Measurements from ENCODE around the gene CCDC179. TPM values are rescaled to one million over a fixed set of nuclear protein-coding genes. Genes with fewer than 3 reads are reported as not detected.
A peak's percentile ranks its signal among the peaks of the same experiment; 100 is the strongest.

The CCDC179 gene
- total RNA-seq, 3 donors from 2014 or later: not detected

DNA sequence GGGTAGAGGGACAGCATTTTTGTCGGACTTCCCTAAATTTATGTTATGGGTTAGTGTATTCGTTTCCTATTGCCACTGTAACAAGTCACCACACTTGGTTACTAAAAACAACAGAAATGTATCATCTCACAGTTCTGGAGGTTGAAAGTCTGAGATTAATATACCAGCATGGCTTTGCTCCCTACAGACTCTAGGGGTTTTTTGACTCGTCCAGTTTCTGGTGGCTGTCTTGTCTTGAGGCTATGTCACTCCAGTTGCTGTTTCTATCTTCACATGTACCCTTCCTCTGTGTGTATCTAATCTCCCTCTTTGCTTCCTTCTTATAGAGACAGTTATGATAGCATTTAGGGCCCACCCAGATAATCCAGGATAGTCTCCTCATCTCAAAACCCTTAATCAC, 9.1 kb upstream of the CCDC179 start:
- H3K4me1 ChIP-seq (ENCODE audit: low read depth): no peaks in the 10 kb centered on the region
- H3K9me3 ChIP-seq: no peaks in the 10 kb centered on the region
- ATAC-seq: no peak
- H3K36me3 ChIP-seq (ENCODE audit: low read depth): no peaks in the 10 kb centered on the region
- no peak overlapping the region for H3K4me3 ChIP-seq
- intact Hi-C loops (cut with DNase I, micrococcal nuclease): no loop called here
- TF ChIP-seq, protein P1, sequence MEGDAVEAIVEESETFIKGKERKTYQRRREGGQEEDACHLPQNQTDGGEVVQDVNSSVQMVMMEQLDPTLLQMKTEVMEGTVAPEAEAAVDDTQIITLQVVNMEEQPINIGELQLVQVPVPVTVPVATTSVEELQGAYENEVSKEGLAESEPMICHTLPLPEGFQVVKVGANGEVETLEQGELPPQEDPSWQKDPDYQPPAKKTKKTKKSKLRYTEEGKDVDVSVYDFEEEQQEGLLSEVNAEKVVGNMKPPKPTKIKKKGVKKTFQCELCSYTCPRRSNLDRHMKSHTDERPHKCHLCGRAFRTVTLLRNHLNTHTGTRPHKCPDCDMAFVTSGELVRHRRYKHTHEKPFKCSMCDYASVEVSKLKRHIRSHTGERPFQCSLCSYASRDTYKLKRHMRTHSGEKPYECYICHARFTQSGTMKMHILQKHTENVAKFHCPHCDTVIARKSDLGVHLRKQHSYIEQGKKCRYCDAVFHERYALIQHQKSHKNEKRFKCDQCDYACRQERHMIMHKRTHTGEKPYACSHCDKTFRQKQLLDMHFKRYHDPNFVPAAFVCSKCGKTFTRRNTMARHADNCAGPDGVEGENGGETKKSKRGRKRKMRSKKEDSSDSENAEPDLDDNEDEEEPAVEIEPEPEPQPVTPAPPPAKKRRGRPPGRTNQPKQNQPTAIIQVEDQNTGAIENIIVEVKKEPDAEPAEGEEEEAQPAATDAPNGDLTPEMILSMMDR (IDR thresholded peaks at IDR 0.05): no peak
- no peak for DNase-seq

DNA sequence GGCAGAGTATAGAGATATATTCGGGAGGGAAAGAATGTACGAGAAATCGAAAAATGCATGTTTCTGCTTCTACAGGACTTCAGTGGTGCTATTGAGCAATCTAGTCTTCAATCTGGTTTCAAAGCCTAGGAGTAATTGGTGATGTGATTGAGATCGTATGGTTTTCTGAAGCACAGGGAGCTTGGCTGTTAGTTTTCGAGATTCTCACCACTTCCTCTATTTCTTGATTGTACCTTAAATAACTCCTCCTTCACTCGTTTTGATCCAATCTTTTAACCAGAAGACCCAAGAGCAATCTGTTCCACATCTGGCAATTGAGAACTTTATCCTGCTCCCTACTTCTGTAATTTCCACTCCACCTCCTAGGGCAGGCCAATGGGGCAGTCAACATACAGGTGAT, 518 bp downstream of the CCDC179 start:
- H3K4me3 ChIP-seq: no peak overlapping the region
- H3K36me3 ChIP-seq (ENCODE audit: low read depth): no peaks in the 10 kb centered on the region
- ATAC-seq: no peak
- DNase-seq: no peak
- intact Hi-C loops (cut with DNase I, micrococcal nuclease): no loop called here
- TF ChIP-seq, protein P1 (IDR thresholded peaks at IDR 0.05): no peak
- H3K9me3 ChIP-seq: no peaks in the 10 kb centered on the region
- H3K4me1 ChIP-seq (ENCODE audit: low read depth): no peaks in the 10 kb centered on the region

DNA sequence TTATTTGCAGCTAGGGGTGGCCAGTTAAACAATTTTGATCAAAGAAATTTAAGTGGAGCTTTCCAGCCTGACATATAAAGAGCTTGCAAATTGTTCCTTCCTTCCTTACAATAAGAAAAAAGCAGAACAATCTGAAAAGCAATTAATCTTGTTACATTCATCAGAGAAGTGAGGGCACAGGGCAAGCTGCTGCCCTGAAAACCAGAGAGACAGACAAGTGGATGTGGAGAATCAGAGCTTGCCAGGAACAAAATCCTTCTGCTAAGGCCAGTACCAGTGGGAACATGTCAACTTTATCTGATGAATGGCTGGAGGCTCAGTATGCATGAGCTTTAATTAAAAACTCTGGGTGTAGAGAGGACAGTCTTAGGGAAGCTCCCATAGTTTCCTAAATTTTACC, 8.8 kb downstream of the CCDC179 start:
- Histone ChIP-seq H3K4me3 (no peak overlapping the region), H3K36me3 (ENCODE audit: low read depth) (no peaks in the 10 kb centered on the region), H3K4me1 (ENCODE audit: low read depth) (no peaks in the 10 kb centered on the region), H3K9me3 (peaks cover 4% of the 10 kb centered on the region)
- DNase-seq (no peak), ATAC-seq (no peak)
- intact Hi-C loops (cut with DNase I, micrococcal nuclease): no loop called here
- TF ChIP-seq, protein P1 (IDR thresholded peaks at IDR 0.05): no peak

DNA sequence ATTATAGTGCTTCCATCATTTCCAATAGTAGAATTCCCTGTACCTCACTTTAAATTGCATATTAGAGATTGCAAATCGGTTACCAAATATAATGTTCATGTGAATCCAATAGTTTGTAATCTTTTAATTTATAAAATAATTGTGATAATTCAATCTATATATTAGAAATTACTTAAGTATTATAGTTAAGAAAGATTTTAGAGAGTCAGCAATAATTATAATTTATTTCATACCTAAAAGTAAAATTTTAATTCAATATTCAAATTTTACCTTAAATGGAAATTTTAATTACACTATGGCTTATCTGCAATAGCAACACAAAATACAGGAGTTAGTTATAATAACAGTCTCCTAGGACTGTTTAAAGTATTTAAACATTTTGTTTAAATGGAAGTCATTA, 13.5 kb downstream of the CCDC179 start:
- TF ChIP-seq, protein P1 (IDR thresholded peaks at IDR 0.05): no peak
- Histone ChIP-seq H3K4me1 (ENCODE audit: low read depth) (no peaks in the 10 kb centered on the region), H3K4me3 (no peak overlapping the region), H3K9me3 (no peaks in the 10 kb centered on the region), H3K36me3 (ENCODE audit: low read depth) (no peaks in the 10 kb centered on the region)
- DNase-seq (no peak), ATAC-seq (no peak)
- intact Hi-C loops (cut with DNase I, micrococcal nuclease): no loop called here

DNA sequence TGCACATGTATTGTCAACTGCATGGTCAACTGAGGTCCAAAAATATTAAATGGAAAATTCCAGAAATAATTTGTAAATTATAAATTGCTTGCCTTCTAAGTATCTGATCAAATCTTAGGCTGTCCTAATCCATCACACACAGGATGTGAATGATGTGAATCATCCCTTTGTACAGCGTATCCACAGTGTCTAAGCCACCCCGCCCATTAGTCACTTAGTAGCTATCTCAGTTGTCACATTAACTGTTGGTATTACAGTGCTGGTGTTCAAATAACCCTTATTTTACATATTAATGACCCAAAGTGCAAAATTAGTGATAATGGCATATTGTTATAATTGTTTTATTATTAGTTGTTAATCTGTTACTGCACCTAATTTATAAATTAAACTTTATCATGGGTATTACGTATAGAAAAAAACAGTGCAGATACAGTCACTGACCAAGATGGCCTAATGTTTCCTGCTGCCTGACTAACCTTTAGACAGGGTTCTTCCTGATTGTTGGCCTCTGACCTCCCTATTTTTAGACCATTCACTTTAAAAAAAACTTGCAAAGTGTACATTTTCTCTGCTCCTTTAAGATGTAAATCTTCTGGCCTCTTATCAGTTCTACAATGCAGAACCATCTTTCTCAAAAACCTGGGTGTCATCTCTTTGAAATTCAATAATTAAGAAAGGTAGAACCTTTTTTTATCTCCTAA, 27.8 kb downstream of the CCDC179 start:
- ATAC-seq (no peak), DNase-seq (no peak)
- Histone ChIP-seq H3K4me3 (no peak overlapping the region), H3K36me3 (ENCODE audit: low read depth) (no peaks in the 10 kb centered on the region), H3K4me1 (ENCODE audit: low read depth) (no peaks in the 10 kb centered on the region), H3K9me3 (no peaks in the 10 kb centered on the region)
- intact Hi-C loops (cut with DNase I, micrococcal nuclease): no loop called here
- TF ChIP-seq, protein P1 (IDR thresholded peaks at IDR 0.05): no peak

DNA sequence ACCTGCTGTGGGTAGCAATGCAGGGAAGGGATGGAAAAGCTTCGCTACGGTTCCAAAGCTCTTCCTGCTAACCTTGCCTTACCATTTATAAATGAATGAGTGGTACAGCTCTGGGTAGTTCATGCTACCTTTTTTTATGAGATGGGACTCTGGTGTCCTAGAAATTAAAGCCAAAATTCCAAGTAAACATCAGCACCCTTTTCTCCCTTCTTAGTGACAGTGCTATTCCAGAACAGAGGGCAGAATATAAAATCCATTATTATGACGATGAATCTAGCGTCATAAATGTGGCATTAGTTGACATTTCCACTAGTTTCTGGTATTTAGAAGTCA, 30.2 kb downstream of the CCDC179 start:
- intact Hi-C loops (cut with DNase I, micrococcal nuclease): no loop called here
- ATAC-seq (no peak), DNase-seq (no peak)
- Histone ChIP-seq H3K4me3 (peak overlapping the region; percentile 73), H3K4me1 (ENCODE audit: low read depth) (no peaks in the 10 kb centered on the region), H3K36me3 (ENCODE audit: low read depth) (no peaks in the 10 kb centered on the region), H3K9me3 (no peaks in the 10 kb centered on the region)
- TF ChIP-seq, protein P1 (IDR thresholded peaks at IDR 0.05): no peak

All from mucosa of descending colon (tissue), 3 donors.